GM06990 (cell line): ENCODE measurements around the gene MED25.
A peak's percentile ranks its signal among the peaks of the same experiment; 100 is the strongest.

ENCODE experiments used
- DNase-seq: peaks from one replicate; pipeline ENCODE4 v3.0.0-alpha.2; 2011; ENCODE audit not compliant: insufficient read length; ENCODE audit errors: extremely low read depth
- H3K27me3 ChIP-seq: replicated peaks from 2 replicates; pipeline ENCODE4 v1.6.0; 2011; ENCODE audit warnings: low read length; ENCODE audit not compliant: control insufficient read depth, insufficient read depth
- H3K36me3 ChIP-seq: 2 replicates; pipeline ENCODE4 v1.5.1; 2011; ENCODE audit warnings: low read length; ENCODE audit not compliant: control insufficient read depth, insufficient read depth
- H3K4me3 ChIP-seq: replicated peaks from 2 replicates; pipeline ENCODE4 v1.5.1; 2011; ENCODE audit warnings: low read depth, mild to moderate bottlenecking, control low read depth, low read length
- CTCF ChIP-seq: IDR thresholded peaks from 2 replicates; pipeline ENCODE4 v1.5.1; 2011; ENCODE audit warnings: low read length, control low read depth, mild to moderate bottlenecking, inconsistent platforms; ENCODE audit not compliant: insufficient read depth, poor library complexity, severe bottlenecking

The MED25 gene

DNA sequence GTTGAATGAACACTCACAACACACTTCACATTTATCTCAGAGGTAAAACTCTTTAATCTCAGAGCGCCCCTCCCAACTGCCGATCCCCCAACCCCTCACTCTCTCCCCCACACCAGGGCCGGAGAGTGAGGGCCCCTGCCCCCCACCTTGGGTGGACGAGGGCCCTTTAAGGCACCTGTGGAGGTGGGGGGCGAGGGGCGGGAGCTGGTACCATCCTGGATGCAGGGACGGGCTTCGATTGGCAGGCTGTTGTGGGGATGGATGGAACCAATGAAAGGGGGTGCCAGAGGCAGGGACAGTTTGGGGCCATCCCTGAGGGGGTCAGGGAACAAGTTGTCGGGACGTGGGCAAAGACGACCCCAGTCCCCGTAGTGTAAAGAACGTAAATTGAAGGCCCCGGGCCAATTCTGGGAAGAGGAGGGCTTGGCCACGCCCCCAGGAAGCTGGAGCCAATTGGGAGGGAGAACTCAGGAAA lies 51.0 kb downstream of the MED25 start:
- DNase-seq, result no peak
- TF ChIP-seq CTCF, result no peak

GRCh38 chr19:49869484-49870308 lies 51.6 kb downstream of the MED25 start:
- H3K27me3 ChIP-seq, result no peaks in the 10 kb centered on the region
- peak; percentile 95 for DNase-seq
- TF ChIP-seq CTCF, result no peak
- peaks cover 8% of the 10 kb centered on the region for H3K36me3 ChIP-seq
- H3K4me3 ChIP-seq, result peak overlapping the region; percentile 64

More for the DNA sequence above, 51.0 kb downstream of the MED25 start:
- peaks cover 7% of the 10 kb centered on the region for H3K36me3 ChIP-seq
- H3K27me3 ChIP-seq, result no peaks in the 10 kb centered on the region
- H3K4me3 ChIP-seq, result peak overlapping the region; percentile 53

- Histone ChIP-seq H3K36me3 (peaks cover 4% of the 10 kb centered on the region), H3K27me3 (no peaks in the 10 kb centered on the region), H3K4me3 (peak overlapping the region; percentile 64)
- TF ChIP-seq CTCF, result no peak
- DNase-seq, result no peak
Observed at GRCh38 chr19:49870309-49870901, 52.3 kb downstream of the MED25 start.

GRCh38 chr19:49871349-49871985 lies 53.4 kb downstream of the MED25 start:
- TF ChIP-seq CTCF, result no peak
- Histone ChIP-seq H3K4me3 (no peak overlapping the region), H3K27me3 (no peaks in the 10 kb centered on the region), H3K36me3 (peaks cover 4% of the 10 kb centered on the region)
- DNase-seq, result no peak

DNA sequence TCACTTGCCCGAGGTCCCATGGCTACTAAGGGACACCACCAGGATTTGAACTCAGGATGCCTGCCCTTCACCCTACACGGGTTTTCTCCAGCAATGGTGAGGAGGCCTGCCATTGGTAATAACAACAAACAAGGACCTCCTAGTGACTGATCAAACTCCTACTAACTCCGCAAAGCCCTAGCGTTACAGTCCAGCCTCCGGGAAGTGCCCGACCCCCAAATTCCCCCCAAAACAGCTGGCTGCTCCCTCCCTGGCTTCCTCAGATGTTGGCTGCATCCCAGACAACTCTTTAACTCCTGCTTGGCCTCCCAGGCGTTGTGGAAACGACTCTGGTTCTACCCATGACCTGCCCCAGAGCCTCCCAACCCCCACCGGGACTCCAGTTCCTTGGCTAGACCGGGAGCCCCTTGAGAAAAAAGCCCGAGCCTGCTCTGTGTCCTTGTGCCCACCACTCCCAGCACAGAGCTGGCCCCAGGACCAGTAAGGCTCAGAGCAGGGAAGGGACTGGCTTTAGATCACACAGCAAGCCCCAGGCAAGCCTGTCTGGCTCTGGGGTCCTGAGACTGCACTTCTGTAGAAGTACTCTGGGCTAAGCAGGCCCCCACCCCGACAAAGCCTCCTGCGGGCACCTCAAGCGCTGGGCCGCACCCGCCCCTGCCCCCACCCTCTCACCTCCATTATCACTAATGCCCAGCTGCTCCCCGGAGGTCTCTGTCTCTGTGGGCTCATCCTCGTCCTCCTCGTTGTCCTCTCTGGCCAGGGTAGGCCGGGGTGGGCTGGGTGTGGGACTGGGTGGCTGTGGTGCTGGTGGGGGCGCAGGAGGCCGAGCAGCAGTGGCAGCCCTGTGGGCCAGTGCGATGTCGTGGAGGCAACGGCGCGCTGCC lies 54.4 kb downstream of the MED25 start:
- peaks cover 4% of the 10 kb centered on the region for H3K36me3 ChIP-seq
- no peak for TF ChIP-seq CTCF

More for the DNA sequence above, 54.4 kb downstream of the MED25 start:
- Histone ChIP-seq H3K4me3 (no peak overlapping the region), H3K27me3 (no peaks in the 10 kb centered on the region)
- DNase-seq, result no peak
